BLaER1 treated with 17β-estradiol and CSF1 and Interleukin-3, amounts not matched to agents 10 nM and 100 nM (cell line): Measurements from ENCODE around the gene CTSV.
"Not testable (repeated sequence)": the region's sequence is repeated elsewhere in the genome, so short reads cannot be mapped to it uniquely, and the experiment has no call there.

Experiments used
- H3K27ac ChIP-seq, 11 experiments: shearing (Covaris generic); formaldehyde crosslinking; 2 replicates each; pipeline ENCODE4 v1.8.1; 2022
- H3K27me3 ChIP-seq, 11 experiments: shearing (Covaris generic); formaldehyde crosslinking; 2 replicates each; pipeline ENCODE4 v1.8.1; 2022
- H3K36me3 ChIP-seq, 11 experiments: shearing (Covaris generic); formaldehyde crosslinking; 2 replicates each; pipeline ENCODE4 v1.8.1; 2022
- H3K4me1 ChIP-seq, 10 experiments: shearing (Covaris generic); formaldehyde crosslinking; 2 replicates each; pipeline ENCODE4 v1.8.1; 2022
- H3K4me2 ChIP-seq, 11 experiments: shearing (Covaris generic); formaldehyde crosslinking; 2 replicates each; pipeline ENCODE4 v1.8.1; 2022
- H3K4me3 ChIP-seq, 10 experiments: shearing (Covaris generic); formaldehyde crosslinking; 2 replicates each; pipeline ENCODE4 v1.8.1; 2022
- H3K9ac ChIP-seq, 11 experiments: shearing (Covaris generic); formaldehyde crosslinking; 2 replicates each; pipeline ENCODE4 v1.8.1; 2022
- H3K9me3 ChIP-seq, 11 experiments: shearing (Covaris generic); formaldehyde crosslinking; replicated peaks in 1 of 11; 2 replicates each; pipeline ENCODE4 v1.8.1; 2022
- H4K20me1 ChIP-seq, 11 experiments: shearing (Covaris generic); formaldehyde crosslinking; 2 replicates each; pipeline ENCODE4 v1.8.1; 2022
- Cebpa-rat ChIP-seq, 11 experiments: shearing (Covaris generic); IDR thresholded peaks; 2 replicates each; pipeline ENCODE4 v1.8.1; 2022

Gene CTSV

DNA sequence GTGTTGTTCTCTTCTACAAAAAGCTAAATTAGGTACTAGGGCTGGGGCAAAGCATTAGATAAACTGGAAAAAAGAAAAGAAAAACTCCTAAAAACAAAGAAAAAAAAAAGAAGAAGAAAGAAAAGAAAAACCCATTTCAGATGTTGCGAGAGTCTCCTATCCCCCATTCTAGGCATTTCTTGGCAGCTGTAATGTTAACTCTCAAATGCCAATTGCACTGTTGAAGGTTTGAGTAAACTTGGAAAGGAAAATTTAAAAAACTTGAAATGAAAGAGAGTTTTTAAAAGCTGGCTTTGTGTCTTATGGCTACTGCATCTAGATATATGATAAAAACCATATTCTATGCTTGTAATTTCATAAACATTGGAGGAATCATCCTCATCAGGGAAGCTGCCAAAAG lies 34.6 kb upstream of the CTSV start:
- Histone ChIP-seq H3K4me2 (no peak overlapping the region), H4K20me1 (no peaks in the 10 kb centered on the region), H3K4me1 (no peaks in the 10 kb centered on the region), H3K27me3 (no peaks in the 10 kb centered on the region), H3K4me3 (no peak overlapping the region), H3K9ac (no peak overlapping the region), H3K27ac (no peak overlapping the region), H3K36me3 (no peaks in the 10 kb centered on the region), H3K9me3 (peaks cover 0 to 10% (median 6%) of the 10 kb centered on the region in 11 experiments; a peak in 8 of 22 replicates)
- no peak for TF ChIP-seq Cebpa-rat (IDR thresholded peaks at IDR 0.05)

DNA sequence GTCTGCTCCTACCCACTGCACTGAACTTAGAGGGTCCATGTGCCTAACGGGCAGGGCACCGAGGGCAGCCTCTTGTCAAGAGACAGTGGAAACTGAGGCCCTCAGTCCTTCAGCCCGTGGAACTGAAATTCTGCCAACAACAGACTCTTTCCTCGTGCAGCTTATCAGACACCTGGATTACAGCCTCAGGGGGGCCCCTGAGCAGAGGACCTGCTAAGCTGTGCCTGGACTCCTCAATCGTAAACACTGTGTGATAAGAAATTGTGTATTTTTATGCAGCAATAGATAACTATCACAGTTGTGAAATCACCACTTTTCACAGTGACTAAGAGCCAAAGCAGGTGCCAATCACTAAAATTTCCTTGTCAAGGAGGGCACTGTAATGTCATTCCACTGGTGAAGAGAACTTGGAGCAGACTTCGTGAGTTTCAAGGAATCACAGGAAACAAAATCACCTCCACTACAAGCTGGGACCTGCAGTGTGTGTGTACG lies 33.4 kb upstream of the CTSV start:
- Histone ChIP-seq H3K27me3 (no peaks in the 10 kb centered on the region), H3K4me3 (no peak overlapping the region), H3K9ac (no peak overlapping the region), H3K36me3 (no peaks in the 10 kb centered on the region), H3K9me3 (peaks cover 0 to 7% (median 3%) of the 10 kb centered on the region in 11 experiments; a peak in 7 of 22 replicates), H3K27ac (no peak overlapping the region), H3K4me1 (no peaks in the 10 kb centered on the region), H4K20me1 (no peaks in the 10 kb centered on the region), H3K4me2 (no peak overlapping the region)
- TF ChIP-seq Cebpa-rat (IDR thresholded peaks at IDR 0.05) = no peak

DNA sequence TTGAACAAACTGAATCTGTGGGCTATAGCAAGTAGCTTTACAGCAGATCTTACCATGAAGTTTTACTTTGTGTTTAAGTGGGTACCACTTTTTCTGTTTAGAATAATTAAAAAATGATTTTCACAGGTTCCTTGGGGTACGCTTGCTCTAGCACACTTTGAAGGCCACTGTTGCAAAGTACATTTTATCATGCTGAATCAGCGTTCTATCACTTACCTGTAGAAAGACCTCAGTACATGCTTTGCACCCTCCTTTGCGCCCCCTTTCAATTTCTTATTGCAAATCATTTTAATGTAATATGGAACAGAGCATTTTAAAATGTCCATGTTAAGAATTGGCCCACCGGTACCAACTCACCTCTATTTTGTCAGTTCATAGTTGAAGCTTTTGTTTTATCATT lies 31.4 kb upstream of the CTSV start:
- H3K4me1 ChIP-seq, H3K27ac ChIP-seq, H3K27me3 ChIP-seq, H3K36me3 ChIP-seq, H3K4me3 ChIP-seq, H3K9ac ChIP-seq, H4K20me1 ChIP-seq, H3K4me2 ChIP-seq: not testable (repeated sequence)
- peaks cover 5 to 20% (median 13%) of the 10 kb centered on the region in 11 experiments; a peak in 16 of 22 replicates for H3K9me3 ChIP-seq

DNA sequence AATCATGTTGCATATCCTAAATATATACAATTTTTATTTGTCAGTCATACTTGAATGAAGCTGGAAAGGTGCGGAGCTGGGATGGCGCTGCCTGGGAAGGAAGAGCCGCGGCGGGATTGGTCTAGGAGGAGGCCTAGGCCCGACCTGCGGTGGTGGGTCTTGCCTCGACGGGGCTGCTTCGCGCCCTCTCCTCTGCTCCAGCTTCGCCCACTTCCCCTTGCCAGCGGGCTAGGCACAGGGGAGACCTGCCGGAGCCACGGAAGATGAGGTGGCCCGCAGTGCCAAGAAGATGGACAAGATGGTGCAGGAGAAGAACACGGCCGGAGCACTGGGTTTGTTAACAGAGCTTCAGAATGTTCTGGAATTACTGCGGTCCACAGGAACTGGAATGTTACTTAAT lies 28.5 kb upstream of the CTSV start:
- no peak overlapping the region for H3K9ac ChIP-seq
- no peaks in the 10 kb centered on the region for H3K36me3 ChIP-seq
- no peaks in the 10 kb centered on the region for H4K20me1 ChIP-seq
- no peak overlapping the region for H3K4me3 ChIP-seq
- no peaks in the 10 kb centered on the region for H3K4me1 ChIP-seq
- no peak for TF ChIP-seq Cebpa-rat (IDR thresholded peaks at IDR 0.05)
- H3K27me3 ChIP-seq = no peaks in the 10 kb centered on the region
- peaks cover 5 to 20% (median 13%) of the 10 kb centered on the region in 11 experiments; a peak in 16 of 22 replicates for H3K9me3 ChIP-seq
- H3K27ac ChIP-seq = no peak overlapping the region
- no peak overlapping the region for H3K4me2 ChIP-seq

DNA sequence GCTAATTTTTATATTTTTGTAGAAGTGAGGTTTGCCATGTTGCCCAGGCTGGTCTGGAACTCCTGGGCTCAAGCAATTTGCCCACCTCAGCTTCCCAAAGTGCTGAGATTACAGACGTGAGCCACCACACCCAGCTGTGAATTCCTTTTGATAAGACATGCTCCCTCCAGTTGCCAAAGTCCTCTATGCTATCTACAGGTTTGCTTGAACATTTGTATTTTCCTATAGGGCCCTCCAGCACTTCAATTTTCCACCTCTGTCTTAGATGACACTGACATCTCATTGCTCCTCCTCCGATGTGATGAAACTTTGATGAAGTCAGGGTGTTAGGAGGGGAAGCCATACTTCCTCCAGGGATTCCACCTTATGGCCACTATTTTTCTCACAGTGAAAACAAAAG lies 25.2 kb upstream of the CTSV start:
- no peaks in the 10 kb centered on the region for H3K4me1 ChIP-seq
- H3K27me3 ChIP-seq = no peaks in the 10 kb centered on the region
- H3K27ac ChIP-seq = no peak overlapping the region
- no peaks in the 10 kb centered on the region for H4K20me1 ChIP-seq
- no peak overlapping the region for H3K9ac ChIP-seq
- H3K36me3 ChIP-seq = no peaks in the 10 kb centered on the region
- TF ChIP-seq Cebpa-rat (IDR thresholded peaks at IDR 0.05) = no peak
- no peak overlapping the region for H3K4me2 ChIP-seq
- H3K9me3 ChIP-seq = peaks cover 5 to 20% (median 13%) of the 10 kb centered on the region in 11 experiments; a peak in 16 of 22 replicates
- no peak overlapping the region for H3K4me3 ChIP-seq

DNA sequence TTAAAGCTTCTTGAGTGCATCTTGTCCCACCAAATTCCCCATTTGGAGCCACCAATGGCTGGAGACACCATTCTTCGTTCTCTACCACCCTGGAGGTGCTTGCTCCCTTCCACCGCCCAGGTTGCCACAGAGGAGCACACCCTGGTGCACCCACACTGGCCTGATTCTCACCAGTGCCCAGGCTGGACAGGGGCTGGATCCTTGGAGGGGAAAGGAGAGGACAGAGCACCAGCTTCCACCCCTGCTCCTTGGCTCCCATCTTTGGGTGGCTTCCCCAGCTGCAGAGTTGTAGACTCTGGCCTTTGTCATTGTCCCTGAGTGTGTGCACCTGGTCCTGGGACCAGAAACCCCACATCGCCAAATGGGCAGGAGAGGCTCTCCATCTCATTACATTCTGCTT lies 21.9 kb upstream of the CTSV start:
- Histone ChIP-seq H3K9me3 (peaks cover 0 to 6% (median 4%) of the 10 kb centered on the region in 11 experiments; a peak in 15 of 22 replicates), H3K27me3 (no peaks in the 10 kb centered on the region), H3K4me3 (no peak overlapping the region), H3K27ac (no peak overlapping the region), H3K4me1 (no peaks in the 10 kb centered on the region), H3K4me2 (no peak overlapping the region), H3K36me3 (no peaks in the 10 kb centered on the region), H3K9ac (no peak overlapping the region), H4K20me1 (no peaks in the 10 kb centered on the region)
- no peak for TF ChIP-seq Cebpa-rat (IDR thresholded peaks at IDR 0.05)

DNA sequence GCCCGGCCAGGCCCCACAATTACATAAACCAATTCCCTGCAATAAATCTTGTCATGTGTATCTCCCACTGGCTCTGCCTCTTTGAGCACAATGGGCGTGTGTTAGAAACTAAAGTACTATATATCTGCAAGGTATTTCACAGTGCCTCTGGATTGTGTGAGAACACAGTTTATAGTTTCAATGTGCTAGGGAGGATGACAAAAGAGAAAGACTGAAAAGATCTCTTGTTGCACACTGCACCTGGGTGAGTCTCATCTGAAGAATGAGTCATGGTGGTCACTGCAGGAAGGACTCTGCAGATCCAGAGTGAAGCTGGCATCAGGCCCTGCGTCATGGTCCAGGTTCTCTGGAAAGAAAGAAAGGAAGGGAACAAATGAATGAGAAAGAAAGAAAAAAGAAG lies 20.7 kb upstream of the CTSV start:
- Histone ChIP-seq H3K36me3 (no peaks in the 10 kb centered on the region), H3K9ac (no peak overlapping the region), H3K9me3 (no peaks in the 10 kb centered on the region), H3K27ac (no peak overlapping the region), H3K27me3 (no peaks in the 10 kb centered on the region), H3K4me3 (no peak overlapping the region), H3K4me2 (no peak overlapping the region), H3K4me1 (no peaks in the 10 kb centered on the region), H4K20me1 (no peaks in the 10 kb centered on the region)
- TF ChIP-seq Cebpa-rat (IDR thresholded peaks at IDR 0.05) = no peak

DNA sequence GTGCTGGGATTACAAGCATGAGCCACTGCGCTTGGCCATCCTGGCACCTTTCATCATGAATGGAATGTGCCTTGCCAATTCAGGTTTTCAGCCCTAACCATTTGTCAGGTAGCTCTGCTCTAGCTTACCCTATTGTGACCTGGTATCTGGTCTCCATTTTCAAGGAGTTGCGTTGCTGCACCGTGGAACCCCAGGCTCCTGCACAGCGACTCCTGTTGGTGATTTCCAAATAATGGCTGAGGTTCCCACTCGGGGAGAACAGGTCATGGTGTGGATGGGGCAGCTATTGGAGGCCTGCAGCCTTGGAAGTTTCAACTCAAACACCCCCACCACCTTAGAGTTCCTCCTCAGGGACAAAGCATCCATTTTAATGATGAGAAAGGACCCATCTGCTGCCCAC lies 18.7 kb upstream of the CTSV start:
- no peaks in the 10 kb centered on the region for H3K9me3 ChIP-seq
- H3K4me2 ChIP-seq = no peak overlapping the region
- H3K36me3 ChIP-seq = no peaks in the 10 kb centered on the region
- no peaks in the 10 kb centered on the region for H3K27me3 ChIP-seq
- H4K20me1 ChIP-seq = no peaks in the 10 kb centered on the region
- H3K9ac ChIP-seq = no peak overlapping the region
- H3K27ac ChIP-seq = no peak overlapping the region
- H3K4me3 ChIP-seq = no peak overlapping the region
- no peaks in the 10 kb centered on the region for H3K4me1 ChIP-seq
- TF ChIP-seq Cebpa-rat (IDR thresholded peaks at IDR 0.05) = no peak

DNA sequence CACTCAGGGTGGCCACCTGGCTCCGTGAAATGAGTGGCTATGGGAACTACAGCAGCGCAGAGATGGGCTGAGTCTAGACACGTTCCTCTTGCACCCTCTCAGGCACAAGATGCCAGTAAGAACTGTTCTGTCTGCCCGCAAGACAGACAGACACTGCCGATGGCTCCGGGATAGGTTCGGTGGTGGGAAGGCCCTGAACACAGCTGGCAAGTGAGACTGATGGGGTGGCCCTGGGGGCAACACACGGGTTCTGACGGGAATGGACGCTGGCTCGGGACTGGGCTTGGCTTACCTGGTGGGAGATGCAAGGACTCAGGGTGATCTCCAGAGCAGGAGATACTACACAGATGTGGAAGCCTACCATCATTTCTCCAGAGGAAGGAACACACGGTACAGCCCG lies 16.9 kb upstream of the CTSV start:
- H4K20me1 ChIP-seq, H3K27ac ChIP-seq, H3K36me3 ChIP-seq, H3K4me3 ChIP-seq, H3K9me3 ChIP-seq, H3K4me2 ChIP-seq, H3K27me3 ChIP-seq, H3K4me1 ChIP-seq, H3K9ac ChIP-seq: not testable (repeated sequence)

DNA sequence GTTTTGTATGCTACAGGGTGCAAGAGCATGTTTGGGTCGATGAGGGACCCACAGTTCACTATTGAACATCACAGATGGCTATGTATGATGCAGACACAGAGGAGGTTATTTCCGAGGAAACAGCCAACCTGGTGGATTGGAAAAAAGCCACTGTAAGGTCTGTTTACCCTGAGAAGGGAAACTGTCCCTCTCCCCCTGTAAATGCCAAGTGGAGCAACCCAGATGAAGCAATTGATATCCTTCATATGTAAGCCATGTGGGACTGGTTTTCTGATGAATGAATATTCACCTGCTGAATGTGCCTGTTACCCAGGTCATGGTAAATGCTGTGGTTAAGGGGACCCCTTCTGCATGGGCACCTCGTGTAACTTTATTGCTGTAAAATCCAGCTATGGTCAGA lies 14.8 kb upstream of the CTSV start:
- Histone ChIP-seq H3K9ac (no peak overlapping the region), H3K4me2 (no peak overlapping the region), H3K4me3 (no peak overlapping the region), H3K4me1 (no peaks in the 10 kb centered on the region), H3K27ac (no peak overlapping the region), H3K36me3 (no peaks in the 10 kb centered on the region), H3K9me3 (no peaks in the 10 kb centered on the region), H3K27me3 (no peaks in the 10 kb centered on the region), H4K20me1 (no peaks in the 10 kb centered on the region)
- no peak for TF ChIP-seq Cebpa-rat (IDR thresholded peaks at IDR 0.05)

DNA sequence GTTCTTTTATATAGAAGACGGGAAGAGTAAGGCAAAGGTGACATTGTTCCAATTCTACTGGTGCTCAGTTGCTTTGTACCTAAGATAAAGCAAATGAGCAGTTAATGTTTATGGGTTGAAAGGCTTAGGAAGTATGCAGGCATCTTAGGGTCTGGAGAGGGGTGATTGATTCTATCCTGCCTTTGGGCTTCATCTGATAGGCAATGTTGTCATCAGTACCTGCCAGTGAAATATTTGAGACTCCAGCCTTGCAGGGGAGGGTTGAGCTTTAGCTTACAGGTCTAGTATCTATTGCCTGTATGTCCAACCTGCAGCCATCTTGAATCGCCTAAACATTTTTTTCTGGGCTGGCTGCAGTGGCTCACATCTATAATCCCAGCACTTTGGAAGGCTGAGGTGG lies 13.8 kb upstream of the CTSV start:
- Histone ChIP-seq H3K4me2 (no peak overlapping the region), H3K4me1 (no peaks in the 10 kb centered on the region), H4K20me1 (no peaks in the 10 kb centered on the region), H3K9ac (no peak overlapping the region), H3K27me3 (no peaks in the 10 kb centered on the region), H3K4me3 (no peak overlapping the region), H3K36me3 (no peaks in the 10 kb centered on the region), H3K9me3 (no peaks in the 10 kb centered on the region), H3K27ac (no peak overlapping the region)
- TF ChIP-seq Cebpa-rat (IDR thresholded peaks at IDR 0.05) = no peak
